Panc1 (cell line): ENCODE measurements around the gene KTN1. TPM values are rescaled to one million over a fixed set of nuclear protein-coding genes. Genes with fewer than 3 reads are reported as not detected.

Source experiments
- ATAC-seq: fragments of 200-7000 bp; cut with Tn5 transposase; 2 replicates; pipeline ENCODE4 v1.9.1; 2020; ENCODE audit warnings: mild to moderate bottlenecking, moderate library complexity
- BruUV-seq: library from RNA; stranded (reverse); fragments of 400-500 nt; replicated peaks from 2 replicates; lab custom pipeline; 2021; lab: Mats Ljungman, UMichigan
- CTCF ChIA-PET: fragments of 300-600 bp; sonication (Branson Sonifier 250); formaldehyde crosslinking; loops from one replicate; lab custom pipeline; 2022; ENCODE audit warnings: antibody characterized with exemption; lab: Charles Lee
- POLR2A ChIA-PET: fragments of 300-600 bp; sonication (Branson Sonifier 250); formaldehyde crosslinking; loops from one replicate; lab custom pipeline; 2022; ENCODE audit warnings: antibody characterized with exemption; lab: Charles Lee
- DNase-seq: peaks from one replicate; pipeline ENCODE4 v3.0.0-alpha.2; 2010; ENCODE audit warnings: low read depth, low spot score
- H3K27ac ChIP-seq: 2 replicates; pipeline ENCODE4 v1.5.1; 2011; ENCODE audit warnings: mild to moderate bottlenecking, low read length, inconsistent platforms
- H3K27me3 ChIP-seq: fragments of 200-500 bp; sonication (Bioruptor generic); 2 replicates; pipeline ENCODE4 v1.6.0; 2014; ENCODE audit warnings: low read length, inconsistent platforms; ENCODE audit not compliant: control insufficient read depth, insufficient read depth
- H3K36me3 ChIP-seq: fragments of 200-500 bp; sonication (Bioruptor generic); 2 replicates; pipeline ENCODE4 v1.5.1; 2014; ENCODE audit warnings: inconsistent platforms, mild to moderate bottlenecking, low read length, moderate library complexity; ENCODE audit not compliant: control insufficient read depth, insufficient read depth
- H3K4me1 ChIP-seq: 2 replicates; pipeline ENCODE4 v1.5.1; 2011; ENCODE audit warnings: inconsistent platforms, mild to moderate bottlenecking, low read length, moderate library complexity; ENCODE audit not compliant: control insufficient read depth, insufficient read depth
- H3K4me3 ChIP-seq, 2 experiments: 2 replicates each; pipeline ENCODE4 v1.5.1; 2011 to 2012; ENCODE audit warnings: low read depth in 2 of 2, low read length in 2 of 2, mild to moderate bottlenecking in 2 of 2, inconsistent platforms in 1 of 2, moderate library complexity in 1 of 2
- H3K9me3 ChIP-seq: fragments of 200-500 bp; sonication (Bioruptor generic); 2 replicates; pipeline ENCODE4 v1.5.1; 2014; ENCODE audit warnings: low read depth, mild to moderate bottlenecking, inconsistent platforms, low read length, moderate library complexity; ENCODE audit not compliant: control insufficient read depth, insufficient read depth
- POLR2AphosphoS5 ChIP-seq: IDR thresholded peaks from 2 replicates; pipeline ENCODE4 v1.6.1; 2012; ENCODE audit warnings: mild to moderate bottlenecking, low read depth, low read length, moderate library complexity
- SIN3A ChIP-seq: IDR thresholded peaks from 2 replicates; pipeline ENCODE4 v1.6.1; 2012; ENCODE audit warnings: low read depth, mild to moderate bottlenecking, low read length, moderate library complexity, borderline replicate concordance; ENCODE audit not compliant: insufficient read depth
- TCF7L2 ChIP-seq: IDR thresholded peaks from 2 replicates; pipeline ENCODE4 v1.6.1; 2011; ENCODE audit warnings: mild to moderate bottlenecking, low read depth, low read length, inconsistent platforms
- in situ Hi-C: cut with HindIII; loops from 2 replicates; pipeline ENCODE4 v1.10.0; 2016; ENCODE audit warnings: low sequenced_read_pairs, low pct_unique_long_range_greater_than_20kb
- intact Hi-C: fragments of 100-400 bp; cut with micrococcal nuclease; formaldehyde crosslinking; loops from one replicate; pipeline ENCODE4 v1.10.0; 2022; ENCODE audit not compliant: unreplicated experiment
- total RNA-seq: library from RNA; stranded (reverse); gene quantifications from one replicate; pipeline ENCODE4 v1.2.1, GENCODE V29; 2021; ENCODE audit not compliant: unreplicated experiment
- TF ChIP-seq, protein P1 (sequence below), 2 experiments: IDR thresholded peaks; 2 replicates each; pipeline ENCODE4 v1.6.1; 2011 to 2012; ENCODE audit warnings: low read depth in 2 of 2, control low read depth in 1 of 2, low read length in 1 of 2, mild to moderate bottlenecking in 1 of 2, moderate library complexity in 1 of 2; ENCODE audit not compliant: insufficient read depth in 1 of 2
- TF ChIP-seq, protein P2 (sequence below): fragments of 450-650 bp; IDR thresholded peaks from 2 replicates; pipeline ENCODE4 v1.5.1; 2017; ENCODE audit warnings: mild to moderate bottlenecking

KTN1 gene
- total RNA-seq, 1 experiment from 2014 or later: 310 TPM

DNA sequence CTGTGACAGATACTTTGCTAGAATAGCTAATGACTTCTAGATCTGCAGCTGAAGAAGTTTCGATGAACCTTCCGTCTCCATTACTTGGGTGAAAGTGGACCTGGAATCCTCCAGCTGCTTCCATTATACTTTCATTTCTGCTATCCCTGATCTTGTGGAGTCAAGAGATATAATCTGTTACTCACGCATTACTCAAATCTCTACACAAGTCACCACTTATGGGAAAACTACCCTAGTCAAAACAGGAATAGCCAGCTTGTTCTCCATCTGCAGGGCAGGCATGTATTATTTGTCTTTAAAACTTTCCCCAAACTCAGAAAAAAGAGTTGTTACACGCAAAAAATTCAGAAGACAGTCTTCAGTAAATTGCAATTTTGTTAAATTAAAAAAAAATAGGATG is 2.8 kb upstream of the KTN1 start:
- in situ Hi-C loops (no loop called here), intact Hi-C loops (loop anchor here (10.0 kb wide), 1 partner anchor 362 kb away; no protein-coding TSS in a partner anchor)
- ChIA-PET CTCF (no interaction called here), POLR2A (interaction anchor here (0.7 kb wide), 1 partner anchor 19 kb away, joined by 3 read pairs; no protein-coding TSS in a partner anchor)
- Histone ChIP-seq H3K4me1 (peaks cover 25% of the 10 kb centered on the region), H3K36me3 (peaks cover 3% of the 10 kb centered on the region), H3K27ac (peak overlapping the region; percentile 95), H3K4me3 (no peak overlapping the region), H3K27me3 (no peaks in the 10 kb centered on the region), H3K9me3 (no peaks in the 10 kb centered on the region)
- no TSS peak for BruUV-seq
- ATAC-seq: no peak
- TF ChIP-seq, protein P1, sequence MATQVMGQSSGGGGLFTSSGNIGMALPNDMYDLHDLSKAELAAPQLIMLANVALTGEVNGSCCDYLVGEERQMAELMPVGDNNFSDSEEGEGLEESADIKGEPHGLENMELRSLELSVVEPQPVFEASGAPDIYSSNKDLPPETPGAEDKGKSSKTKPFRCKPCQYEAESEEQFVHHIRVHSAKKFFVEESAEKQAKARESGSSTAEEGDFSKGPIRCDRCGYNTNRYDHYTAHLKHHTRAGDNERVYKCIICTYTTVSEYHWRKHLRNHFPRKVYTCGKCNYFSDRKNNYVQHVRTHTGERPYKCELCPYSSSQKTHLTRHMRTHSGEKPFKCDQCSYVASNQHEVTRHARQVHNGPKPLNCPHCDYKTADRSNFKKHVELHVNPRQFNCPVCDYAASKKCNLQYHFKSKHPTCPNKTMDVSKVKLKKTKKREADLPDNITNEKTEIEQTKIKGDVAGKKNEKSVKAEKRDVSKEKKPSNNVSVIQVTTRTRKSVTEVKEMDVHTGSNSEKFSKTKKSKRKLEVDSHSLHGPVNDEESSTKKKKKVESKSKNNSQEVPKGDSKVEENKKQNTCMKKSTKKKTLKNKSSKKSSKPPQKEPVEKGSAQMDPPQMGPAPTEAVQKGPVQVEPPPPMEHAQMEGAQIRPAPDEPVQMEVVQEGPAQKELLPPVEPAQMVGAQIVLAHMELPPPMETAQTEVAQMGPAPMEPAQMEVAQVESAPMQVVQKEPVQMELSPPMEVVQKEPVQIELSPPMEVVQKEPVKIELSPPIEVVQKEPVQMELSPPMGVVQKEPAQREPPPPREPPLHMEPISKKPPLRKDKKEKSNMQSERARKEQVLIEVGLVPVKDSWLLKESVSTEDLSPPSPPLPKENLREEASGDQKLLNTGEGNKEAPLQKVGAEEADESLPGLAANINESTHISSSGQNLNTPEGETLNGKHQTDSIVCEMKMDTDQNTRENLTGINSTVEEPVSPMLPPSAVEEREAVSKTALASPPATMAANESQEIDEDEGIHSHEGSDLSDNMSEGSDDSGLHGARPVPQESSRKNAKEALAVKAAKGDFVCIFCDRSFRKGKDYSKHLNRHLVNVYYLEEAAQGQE (IDR thresholded peaks at IDR 0.05; ENCODE audit: insufficient read depth in 1 of 2, low read depth in 2 of 2, low read length in 1 of 2): no peak
- TF ChIP-seq, protein P2, sequence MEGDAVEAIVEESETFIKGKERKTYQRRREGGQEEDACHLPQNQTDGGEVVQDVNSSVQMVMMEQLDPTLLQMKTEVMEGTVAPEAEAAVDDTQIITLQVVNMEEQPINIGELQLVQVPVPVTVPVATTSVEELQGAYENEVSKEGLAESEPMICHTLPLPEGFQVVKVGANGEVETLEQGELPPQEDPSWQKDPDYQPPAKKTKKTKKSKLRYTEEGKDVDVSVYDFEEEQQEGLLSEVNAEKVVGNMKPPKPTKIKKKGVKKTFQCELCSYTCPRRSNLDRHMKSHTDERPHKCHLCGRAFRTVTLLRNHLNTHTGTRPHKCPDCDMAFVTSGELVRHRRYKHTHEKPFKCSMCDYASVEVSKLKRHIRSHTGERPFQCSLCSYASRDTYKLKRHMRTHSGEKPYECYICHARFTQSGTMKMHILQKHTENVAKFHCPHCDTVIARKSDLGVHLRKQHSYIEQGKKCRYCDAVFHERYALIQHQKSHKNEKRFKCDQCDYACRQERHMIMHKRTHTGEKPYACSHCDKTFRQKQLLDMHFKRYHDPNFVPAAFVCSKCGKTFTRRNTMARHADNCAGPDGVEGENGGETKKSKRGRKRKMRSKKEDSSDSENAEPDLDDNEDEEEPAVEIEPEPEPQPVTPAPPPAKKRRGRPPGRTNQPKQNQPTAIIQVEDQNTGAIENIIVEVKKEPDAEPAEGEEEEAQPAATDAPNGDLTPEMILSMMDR: no peak
- TF ChIP-seq SIN3A (no peak), POLR2AphosphoS5 (no peak), TCF7L2 (no peak)
- DNase-seq: no peak

DNA sequence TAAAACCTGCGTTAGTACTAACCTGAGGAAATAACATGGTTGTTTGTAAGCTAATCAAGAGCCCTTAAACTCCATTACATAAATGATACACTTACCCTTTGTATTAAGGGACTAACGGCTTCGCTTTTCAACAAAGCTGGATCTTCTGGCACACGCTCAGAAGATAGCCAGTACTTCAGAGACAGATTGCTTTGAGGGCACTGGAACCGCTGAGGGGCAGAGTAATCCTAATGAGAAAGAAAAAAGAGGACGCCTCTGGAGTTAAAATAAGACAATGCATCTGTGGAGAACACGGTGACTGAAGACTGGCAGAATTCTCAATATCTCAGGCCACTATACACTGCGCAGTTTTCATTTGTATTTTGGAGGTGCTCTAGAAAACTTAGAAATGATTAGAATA is 1.5 kb upstream of the KTN1 start:
- DNase-seq: no peak
- no peaks in the 10 kb centered on the region for H3K27me3 ChIP-seq
- no TSS peak for BruUV-seq
- in situ Hi-C loops: no loop called here
- ChIA-PET POLR2A (interaction anchor here (0.7 kb wide), 1 partner anchor 116 kb away, joined by 7 read pairs; no protein-coding TSS in a partner anchor), CTCF (interaction anchor here (0.7 kb wide), 1 partner anchor 23 kb away, joined by 8 read pairs; no protein-coding TSS in a partner anchor)
- intact Hi-C loops: loop anchor here (10.0 kb wide), 1 partner anchor 364 kb away; no protein-coding TSS in a partner anchor
- ATAC-seq: no peak
- peaks cover 3% of the 10 kb centered on the region for H3K36me3 ChIP-seq
- H3K4me1 ChIP-seq: peaks cover 13% of the 10 kb centered on the region
- peak overlapping the region; percentile 63 to 79 for H3K4me3 ChIP-seq
- TF ChIP-seq SIN3A: no peak
- TF ChIP-seq, protein P2: peak; percentile 25; the same call in 1 of the 2 replicates
- TF ChIP-seq TCF7L2: no peak
- H3K9me3 ChIP-seq: no peaks in the 10 kb centered on the region
- peak overlapping the region; percentile 95 for H3K27ac ChIP-seq
